IMR-90 (cell line): ENCODE data around the gene TNK2. TPM values are rescaled to one million over a fixed set of nuclear protein-coding genes. Genes with fewer than 3 reads are reported as not detected.

Experiments
- ATAC-seq: fragments of 200-7000 bp; cut with Tn5 transposase; 2 replicates; pipeline ENCODE4 v1.9.1; 2020; ENCODE audit warnings: low read depth, mild to moderate bottlenecking, moderate library complexity
- BruUV-seq: library from RNA; stranded (reverse); fragments of 400-500 nt; replicated peaks from 2 replicates; lab custom pipeline; 2021; lab: Mats Ljungman, UMichigan
- CTCF ChIA-PET: fragments of 300-600 bp; formaldehyde crosslinking; extraction: SDS; loops from one replicate; lab custom pipeline; 2021; ENCODE audit warnings: antibody characterized with exemption; lab: Yijun Ruan, JAX
- POLR2A ChIA-PET: fragments of 300-600 bp; sonication (Branson Sonifier 250); formaldehyde crosslinking; loops from one replicate; lab custom pipeline; 2022; ENCODE audit warnings: antibody characterized with exemption; ENCODE audit not compliant: unreplicated experiment; lab: Charles Lee
- DNase-seq: peaks from one replicate; pipeline ENCODE4 v3.0.0; 2013
- H2AFZ ChIP-seq: replicated peaks from 2 replicates; pipeline ENCODE3; 2013; ENCODE audit warnings: low read length, mild to moderate bottlenecking; ENCODE audit not compliant: poor library complexity
- H2AK5ac ChIP-seq: 2 replicates; pipeline ENCODE4 v1.6.1; 2013; ENCODE audit warnings: low read depth, low read length, inconsistent platforms
- H2AK9ac ChIP-seq: replicated peaks from 2 replicates; pipeline ENCODE3; 2013; ENCODE audit warnings: mild to moderate bottlenecking, low read depth, low read length, moderate library complexity; ENCODE audit not compliant: poor library complexity
- H2BK120ac ChIP-seq: 2 replicates; pipeline ENCODE4 v1.6.1; 2013; ENCODE audit warnings: low read depth, low read length, inconsistent platforms
- H2BK15ac ChIP-seq: 3 replicates; pipeline ENCODE4 v1.6.1; 2013; ENCODE audit warnings: low read depth, low read length, inconsistent platforms
- H2BK20ac ChIP-seq: 2 replicates; pipeline ENCODE4 v1.6.1; 2013; ENCODE audit warnings: low read depth, mild to moderate bottlenecking, inconsistent platforms, low read length, moderate library complexity
- H2BK5ac ChIP-seq: 2 replicates; pipeline ENCODE4 v1.6.1; 2013; ENCODE audit warnings: mild to moderate bottlenecking, low read depth, low read length, inconsistent platforms; ENCODE audit not compliant: poor library complexity, severe bottlenecking
- H3K14ac ChIP-seq: replicated peaks from 2 replicates; pipeline ENCODE4 v1.6.1; 2013; ENCODE audit warnings: low read depth, low read length, inconsistent platforms
- H3K18ac ChIP-seq: 2 replicates; pipeline ENCODE4 v1.6.1; 2013; ENCODE audit warnings: low read depth, low read length, control low read depth
- H3K23ac ChIP-seq: 2 replicates; pipeline ENCODE4 v1.6.1; 2013; ENCODE audit warnings: low read depth, low read length, inconsistent platforms
- H3K27ac ChIP-seq: 2 replicates; pipeline ENCODE4 v1.5.1; 2013; ENCODE audit warnings: mild to moderate bottlenecking, control low read depth, low read length; ENCODE audit not compliant: insufficient read depth
- H3K27me3 ChIP-seq: 2 replicates; pipeline ENCODE4 v1.6.1; 2013; ENCODE audit warnings: low read length; ENCODE audit not compliant: control insufficient read depth, insufficient read depth
- H3K36me3 ChIP-seq: 2 replicates; pipeline ENCODE4 v1.6.1; 2013; ENCODE audit warnings: low read length, mixed read lengths; ENCODE audit not compliant: control insufficient read depth, insufficient read depth
- H3K4ac ChIP-seq: 2 replicates; pipeline ENCODE4 v1.6.1; 2013; ENCODE audit warnings: low read depth, low read length, inconsistent platforms
- H3K4me1 ChIP-seq: 2 replicates; pipeline ENCODE4 v1.6.1; 2013; ENCODE audit warnings: low read length, mixed read lengths; ENCODE audit not compliant: control insufficient read depth, insufficient read depth
- H3K4me2 ChIP-seq: 2 replicates; pipeline ENCODE4 v1.6.1; 2013; ENCODE audit warnings: low read depth, mild to moderate bottlenecking, control low read depth, low read length, moderate library complexity
- H3K4me3 ChIP-seq: 2 replicates; pipeline ENCODE4 v1.5.1; 2013; ENCODE audit warnings: low read depth, mild to moderate bottlenecking, control low read depth, low read length, moderate library complexity; ENCODE audit not compliant: insufficient read depth
- H3K56ac ChIP-seq: 2 replicates; pipeline ENCODE4 v1.6.1; 2013; ENCODE audit warnings: low read length, inconsistent platforms; ENCODE audit not compliant: insufficient read depth; ENCODE audit errors: extremely low read depth
- H3K79me1 ChIP-seq, 2 experiments: 2 replicates each; pipeline ENCODE4 v1.6.1; 2013; ENCODE audit warnings: low read length in 2 of 2, inconsistent platforms in 1 of 2, low read depth in 1 of 2
- H3K9ac ChIP-seq: 2 replicates; pipeline ENCODE4 v1.6.1; 2013; ENCODE audit warnings: low read depth, low read length, control low read depth
- H3K9me1 ChIP-seq: 2 replicates; pipeline ENCODE4 v1.6.1; 2013; ENCODE audit warnings: low read length, inconsistent platforms; ENCODE audit not compliant: insufficient read depth
- H3K9me3 ChIP-seq: 2 replicates; pipeline ENCODE4 v1.6.1; 2013; ENCODE audit warnings: low read length; ENCODE audit not compliant: control insufficient read depth, insufficient read depth
- H4K20me1 ChIP-seq: 2 replicates; pipeline ENCODE4 v1.6.1; 2013; ENCODE audit warnings: low read length, inconsistent platforms; ENCODE audit not compliant: insufficient read depth
- H4K5ac ChIP-seq: 2 replicates; pipeline ENCODE4 v1.6.1; 2013; ENCODE audit warnings: mild to moderate bottlenecking, low read depth, low read length, control low read depth
- H4K8ac ChIP-seq, 2 experiments: 2 replicates each; pipeline ENCODE4 v1.6.1; 2013; ENCODE audit warnings: low read depth in 2 of 2, low read length in 2 of 2, control low read depth in 1 of 2, inconsistent platforms in 1 of 2
- H4K91ac ChIP-seq: 2 replicates; pipeline ENCODE4 v1.6.1; 2013; ENCODE audit warnings: low read depth, low read length, inconsistent platforms; ENCODE audit not compliant: insufficient read depth
- BHLHE40 ChIP-seq: fragments of 150-350 bp; IDR thresholded peaks from 2 replicates; pipeline ENCODE4 v1.6.1; 2016; ENCODE audit warnings: mild to moderate bottlenecking, low read depth, low read length
- CEBPB ChIP-seq: IDR thresholded peaks from 2 replicates; pipeline ENCODE4 v1.6.1; 2012; ENCODE audit warnings: low read depth, low read length, improper control_type of control experiment
- CHD1 ChIP-seq: IDR thresholded peaks from 2 replicates; pipeline ENCODE4 v1.6.1; 2012; ENCODE audit warnings: low read depth, low read length, improper control_type of control experiment
- CTCF ChIP-seq: conservative IDR thresholded peaks from 2 replicates; pipeline ENCODE4 v1.5.1; 2012; ENCODE audit warnings: mild to moderate bottlenecking, low read depth, low read length, improper control_type of control experiment
- ELK1 ChIP-seq: fragments of 150-350 bp; IDR thresholded peaks from 2 replicates; pipeline ENCODE4 v1.6.1; 2016; ENCODE audit warnings: low read depth, mild to moderate bottlenecking, low read length, moderate library complexity, borderline replicate concordance
- FOS ChIP-seq: fragments of 150-350 bp; IDR thresholded peaks from 2 replicates; pipeline ENCODE4 v1.6.1; 2016; ENCODE audit warnings: low read depth, low read length
- MAZ ChIP-seq: IDR thresholded peaks from 2 replicates; pipeline ENCODE4 v1.6.1; 2012; ENCODE audit warnings: low read depth, mild to moderate bottlenecking, low read length, improper control_type of control experiment, moderate library complexity, borderline replicate concordance
- MXI1 ChIP-seq: IDR thresholded peaks from 2 replicates; pipeline ENCODE4 v1.6.1; 2012; ENCODE audit warnings: low read depth, mild to moderate bottlenecking, low read length, moderate library complexity, borderline replicate concordance
- NFE2L2 ChIP-seq: fragments of 150-350 bp; IDR thresholded peaks from 2 replicates; pipeline ENCODE4 v1.6.1; 2016; ENCODE audit warnings: low read depth, mild to moderate bottlenecking, low read length
- POLR2A ChIP-seq: IDR thresholded peaks from 2 replicates; pipeline ENCODE4 v1.6.1; 2012; ENCODE audit warnings: mild to moderate bottlenecking, low read depth, low read length
- RAD21 ChIP-seq: IDR thresholded peaks from 2 replicates; pipeline ENCODE4 v1.6.1; 2012; ENCODE audit warnings: low read length, improper control_type of control experiment
- RFX5 ChIP-seq: IDR thresholded peaks from 2 replicates; pipeline ENCODE4 v1.8.0; 2012; ENCODE audit warnings: low read depth, mild to moderate bottlenecking, low read length, moderate library complexity
- USF2 ChIP-seq: fragments of 150-350 bp; IDR thresholded peaks from 2 replicates; pipeline ENCODE4 v1.6.1; 2017; ENCODE audit warnings: mild to moderate bottlenecking, antibody characterized with exemption, low read length, low read depth
- WGBS, 2 experiments: methylation state at CpG; one replicate each; pipeline versions ENCODE4 v1.1.5 to v1.1.7; 2013; ENCODE audit warnings: missing lambda C conversion rate in 2 of 2; ENCODE audit not compliant: insufficient read length in 1 of 2; ENCODE audit errors: extremely low coverage in 2 of 2; 5-methylcytosine and 5-hydroxymethylcytosine counted together
- dilution Hi-C: fragments of 300-500 bp; cut with HindIII; formaldehyde crosslinking; loops from one replicate; pipeline ENCODE4 v1.14.3; 2018; ENCODE audit warnings: low sequenced_read_pairs; ENCODE audit not compliant: unreplicated experiment
- in situ Hi-C: fragments of 300-500 bp; cut with MboI; formaldehyde crosslinking; loops from 3 replicates; pipeline ENCODE4 v1.14.3; 2019; ENCODE audit warnings: low sequenced_read_pairs, inconsistent platforms, mixed read lengths
- intact Hi-C: fragments of 100-400 bp; cut with micrococcal nuclease; formaldehyde crosslinking; loops from 2 replicates; pipeline ENCODE4 v1.10.0; 2022
- polyA plus RNA-seq, 3 experiments: library from polyadenylated mRNA; depleted of rRNA; stranded (reverse); fragments of >200 nt; gene quantifications; 2 replicates each; pipeline ENCODE4 v1.2.3, GENCODE V29; 2012; ENCODE audit warnings: low replicate concordance in 1 of 3
- total RNA-seq: library from RNA; depleted of rRNA; stranded (reverse); fragments of >200 nt; gene quantifications from 2 replicates; pipeline ENCODE4 v1.2.3, GENCODE V29; 2012

TNK2 gene
- total and polyA plus RNA-seq, 2 of the 4 experiments (the other 2 are of a cell fraction) = 2.2 to 13.8 TPM

GRCh38 chr3:195885036-195885891 is 23.1 kb downstream of the TNK2 start (continued):
- TF ChIP-seq MAZ = no peak

GRCh38 chr3:195884691-195885035 is 23.7 kb downstream of the TNK2 start:
- Histone ChIP-seq H3K4me3 (no peak overlapping the region), H4K8ac (no peak overlapping the region), H2BK15ac (no peak overlapping the region), H4K20me1 (no peaks in the 10 kb centered on the region; the same call in 1 of the 2 replicates), H3K14ac (no peak overlapping the region), H3K36me3 (peaks cover 32% of the 10 kb centered on the region), H3K4ac (no peak overlapping the region), H3K4me2 (no peak overlapping the region), H3K79me1 (peaks cover 13 to 25% of the 10 kb centered on the region in 2 experiments; a peak in 3 of 4 replicates), H3K56ac (no peak overlapping the region), H2AK9ac (no peak overlapping the region), H2BK120ac (no peak overlapping the region), H3K27me3 (no peaks in the 10 kb centered on the region), H3K9me3 (no peaks in the 10 kb centered on the region), H3K27ac (no peak overlapping the region), H4K5ac (no peak overlapping the region), H2AK5ac (no peak overlapping the region), H3K4me1 (peaks cover 4% of the 10 kb centered on the region; the same call in 1 of the 2 replicates), H2AFZ (no peak overlapping the region), H3K23ac (no peak overlapping the region), H3K9ac (no peak overlapping the region), H3K9me1 (peaks cover 9% of the 10 kb centered on the region; the same call in 1 of the 2 replicates), H3K18ac (no peak overlapping the region), H2BK20ac (no peak overlapping the region), H4K91ac (no peak overlapping the region), H2BK5ac (no peak overlapping the region)
- 97% methylated on average over 6 of the region's 14 CpGs; no CpG with 5 or more reads in 1 of the 2 experiments for WGBS, 2 experiments
- ChIA-PET CTCF (no interaction called here), POLR2A (no interaction called here)
- in situ Hi-C loops = no loop called here
- intact Hi-C loops = no loop called here
- ATAC-seq = no peak
- DNase-seq = no peak
- dilution Hi-C loops = no loop called here
- BruUV-seq = no TSS peak
- TF ChIP-seq FOS = no peak
- TF ChIP-seq CHD1 = no peak
- TF ChIP-seq NFE2L2 = no peak
- no peak for TF ChIP-seq MXI1
- TF ChIP-seq ELK1 = no peak
- no peak for TF ChIP-seq USF2
- TF ChIP-seq BHLHE40 = no peak
- TF ChIP-seq CEBPB = no peak
- no peak for TF ChIP-seq RFX5
- TF ChIP-seq POLR2A = no peak
- no peak for TF ChIP-seq CTCF
- no peak for TF ChIP-seq RAD21
